ENCODE results near the gene CAPN10. TPM values are rescaled to one million over a fixed set of nuclear protein-coding genes. Genes with fewer than 3 reads are reported as not detected.

CAPN10 gene
- total RNA-seq, 1 donor, result 21.0 TPM

DNA sequence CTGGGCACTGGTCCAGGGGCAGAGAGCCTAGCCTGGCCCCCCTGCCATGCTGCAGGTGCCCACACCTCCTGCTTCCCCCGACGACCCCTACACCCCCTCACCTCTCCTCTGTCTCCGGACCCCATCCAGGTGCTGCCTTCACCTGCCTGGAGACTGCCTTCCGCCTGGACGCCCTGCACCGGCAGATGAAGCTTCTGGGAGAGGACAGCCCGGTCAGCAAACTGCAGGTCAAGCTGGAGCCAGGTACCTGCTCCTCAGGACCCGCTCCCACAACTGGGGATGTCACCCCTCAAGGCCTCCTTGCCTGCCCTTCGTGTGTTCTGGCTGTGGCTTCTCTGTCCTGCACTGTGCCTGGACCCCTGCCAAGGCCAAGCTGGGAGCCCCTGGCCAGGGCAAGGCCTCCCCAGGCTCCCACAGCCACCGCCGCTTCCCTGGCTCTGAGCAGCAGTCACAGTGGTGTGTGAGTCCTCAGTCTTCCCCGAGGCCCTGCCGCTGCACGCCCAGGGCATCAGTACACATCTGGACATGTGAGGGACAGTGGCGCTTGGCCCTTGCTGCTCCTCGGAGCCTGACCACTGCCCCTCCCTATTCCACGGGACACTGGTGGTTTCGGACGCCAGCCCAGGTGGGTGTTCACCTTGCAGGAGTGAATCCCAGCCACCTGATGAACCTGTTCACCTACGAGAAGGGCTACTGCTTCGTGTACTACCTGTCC, 12.0 kb upstream of the CAPN10 start:
- H3K4me1 ChIP-seq (ENCODE audit: insufficient read depth, low read length), result peaks cover under 1% of the 10 kb centered on the region
- TF ChIP-seq, protein P1, sequence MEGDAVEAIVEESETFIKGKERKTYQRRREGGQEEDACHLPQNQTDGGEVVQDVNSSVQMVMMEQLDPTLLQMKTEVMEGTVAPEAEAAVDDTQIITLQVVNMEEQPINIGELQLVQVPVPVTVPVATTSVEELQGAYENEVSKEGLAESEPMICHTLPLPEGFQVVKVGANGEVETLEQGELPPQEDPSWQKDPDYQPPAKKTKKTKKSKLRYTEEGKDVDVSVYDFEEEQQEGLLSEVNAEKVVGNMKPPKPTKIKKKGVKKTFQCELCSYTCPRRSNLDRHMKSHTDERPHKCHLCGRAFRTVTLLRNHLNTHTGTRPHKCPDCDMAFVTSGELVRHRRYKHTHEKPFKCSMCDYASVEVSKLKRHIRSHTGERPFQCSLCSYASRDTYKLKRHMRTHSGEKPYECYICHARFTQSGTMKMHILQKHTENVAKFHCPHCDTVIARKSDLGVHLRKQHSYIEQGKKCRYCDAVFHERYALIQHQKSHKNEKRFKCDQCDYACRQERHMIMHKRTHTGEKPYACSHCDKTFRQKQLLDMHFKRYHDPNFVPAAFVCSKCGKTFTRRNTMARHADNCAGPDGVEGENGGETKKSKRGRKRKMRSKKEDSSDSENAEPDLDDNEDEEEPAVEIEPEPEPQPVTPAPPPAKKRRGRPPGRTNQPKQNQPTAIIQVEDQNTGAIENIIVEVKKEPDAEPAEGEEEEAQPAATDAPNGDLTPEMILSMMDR (IDR thresholded peaks at IDR 0.05; ENCODE audit: extremely low read depth, low read depth, low read length), result no peak
- H3K4me3 ChIP-seq (ENCODE audit: insufficient read depth, low read length), result no peak overlapping the region
- DNase-seq (ENCODE audit: insufficient read length, low spot score, missing footprints), result peak; percentile 72
- no peak overlapping the region for H2AFZ ChIP-seq (ENCODE audit: low read length)
- H3K79me2 ChIP-seq (ENCODE audit: insufficient read depth, low read length), result peaks cover 11% of the 10 kb centered on the region
- H3K36me3 ChIP-seq (ENCODE audit: insufficient read depth, low read length), result peaks cover 4% of the 10 kb centered on the region
- H3K9me3 ChIP-seq (ENCODE audit: low read depth, low read length), result no peaks in the 10 kb centered on the region
- no peaks in the 10 kb centered on the region for H3K27me3 ChIP-seq (ENCODE audit: insufficient read depth, low read length)
- H4K20me1 ChIP-seq (ENCODE audit: insufficient read depth, low read length), result peaks cover 16% of the 10 kb centered on the region
- H3K4me2 ChIP-seq (ENCODE audit: insufficient read depth, low read length), result no peak overlapping the region
- no peak overlapping the region for H3K27ac ChIP-seq (ENCODE audit: low read depth, low read length)

GRCh38 chr2:240575101-240575965, 11.2 kb upstream of the CAPN10 start:
- TF ChIP-seq, protein P1 (IDR thresholded peaks at IDR 0.05; ENCODE audit: extremely low read depth, low read depth, low read length), result no peak
- H3K27ac ChIP-seq (ENCODE audit: low read depth, low read length), result no peak overlapping the region
- H3K4me3 ChIP-seq (ENCODE audit: insufficient read depth, low read length), result no peak overlapping the region
- peaks cover 15% of the 10 kb centered on the region for H3K79me2 ChIP-seq (ENCODE audit: insufficient read depth, low read length)
- no peak overlapping the region for H3K4me2 ChIP-seq (ENCODE audit: insufficient read depth, low read length)
- no peak overlapping the region for H2AFZ ChIP-seq (ENCODE audit: low read length)
- H4K20me1 ChIP-seq (ENCODE audit: insufficient read depth, low read length), result peaks cover 24% of the 10 kb centered on the region
- H3K9me3 ChIP-seq (ENCODE audit: low read depth, low read length), result no peaks in the 10 kb centered on the region
- DNase-seq (ENCODE audit: insufficient read length, low spot score, missing footprints), result peak; percentile 65
- H3K36me3 ChIP-seq (ENCODE audit: insufficient read depth, low read length), result peaks cover 4% of the 10 kb centered on the region
- H3K4me1 ChIP-seq (ENCODE audit: insufficient read depth, low read length), result peaks cover 9% of the 10 kb centered on the region
- H3K27me3 ChIP-seq (ENCODE audit: insufficient read depth, low read length), result no peaks in the 10 kb centered on the region

DNA sequence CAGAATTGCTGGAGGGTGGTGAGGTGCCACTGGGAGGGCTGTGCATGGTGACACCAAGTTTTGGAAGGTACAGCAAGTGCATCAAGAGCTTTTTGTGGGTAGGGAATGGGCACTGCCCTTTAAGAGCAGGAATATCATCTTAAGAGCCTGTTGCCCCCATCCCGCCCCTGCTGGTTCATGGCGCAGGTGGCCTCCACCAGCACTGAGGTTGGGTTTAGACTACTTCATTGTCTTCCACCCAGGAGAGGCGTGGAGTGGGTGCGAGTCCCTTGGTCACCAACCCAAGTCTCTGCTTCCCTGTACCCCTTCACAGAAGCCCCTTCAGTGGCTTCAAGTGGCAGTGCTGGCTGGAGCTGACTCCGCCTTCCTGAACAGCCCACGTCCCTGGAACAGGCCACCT, 10.5 kb upstream of the CAPN10 start:
- H3K4me3 ChIP-seq (ENCODE audit: insufficient read depth, low read length), result no peak overlapping the region
- H3K4me1 ChIP-seq (ENCODE audit: insufficient read depth, low read length), result peaks cover 11% of the 10 kb centered on the region
- H3K27me3 ChIP-seq (ENCODE audit: insufficient read depth, low read length), result no peaks in the 10 kb centered on the region
- no peak overlapping the region for H3K27ac ChIP-seq (ENCODE audit: low read depth, low read length)
- peaks cover 31% of the 10 kb centered on the region for H4K20me1 ChIP-seq (ENCODE audit: insufficient read depth, low read length)
- H2AFZ ChIP-seq (ENCODE audit: low read length), result no peak overlapping the region
- H3K4me2 ChIP-seq (ENCODE audit: insufficient read depth, low read length), result no peak overlapping the region
- no peak for DNase-seq (ENCODE audit: insufficient read length, low spot score, missing footprints)
- H3K36me3 ChIP-seq (ENCODE audit: insufficient read depth, low read length), result peaks cover 4% of the 10 kb centered on the region
- H3K9me3 ChIP-seq (ENCODE audit: low read depth, low read length), result no peaks in the 10 kb centered on the region
- TF ChIP-seq, protein P1 (IDR thresholded peaks at IDR 0.05; ENCODE audit: extremely low read depth, low read depth, low read length), result no peak
- H3K79me2 ChIP-seq (ENCODE audit: insufficient read depth, low read length), result peaks cover 22% of the 10 kb centered on the region

Measured in osteoblast (primary cell).